ENCODE results near the gene HOXB7. TPM values are rescaled to one million over a fixed set of nuclear protein-coding genes. Genes with fewer than 3 reads are reported as not detected.
A peak's percentile ranks its signal among the peaks of the same experiment; 100 is the strongest.

The HOXB7 gene
- total RNA-seq, 4 donors from 2014 or later, result 0.38 to 0.64 TPM; not detected in 2

DNA sequence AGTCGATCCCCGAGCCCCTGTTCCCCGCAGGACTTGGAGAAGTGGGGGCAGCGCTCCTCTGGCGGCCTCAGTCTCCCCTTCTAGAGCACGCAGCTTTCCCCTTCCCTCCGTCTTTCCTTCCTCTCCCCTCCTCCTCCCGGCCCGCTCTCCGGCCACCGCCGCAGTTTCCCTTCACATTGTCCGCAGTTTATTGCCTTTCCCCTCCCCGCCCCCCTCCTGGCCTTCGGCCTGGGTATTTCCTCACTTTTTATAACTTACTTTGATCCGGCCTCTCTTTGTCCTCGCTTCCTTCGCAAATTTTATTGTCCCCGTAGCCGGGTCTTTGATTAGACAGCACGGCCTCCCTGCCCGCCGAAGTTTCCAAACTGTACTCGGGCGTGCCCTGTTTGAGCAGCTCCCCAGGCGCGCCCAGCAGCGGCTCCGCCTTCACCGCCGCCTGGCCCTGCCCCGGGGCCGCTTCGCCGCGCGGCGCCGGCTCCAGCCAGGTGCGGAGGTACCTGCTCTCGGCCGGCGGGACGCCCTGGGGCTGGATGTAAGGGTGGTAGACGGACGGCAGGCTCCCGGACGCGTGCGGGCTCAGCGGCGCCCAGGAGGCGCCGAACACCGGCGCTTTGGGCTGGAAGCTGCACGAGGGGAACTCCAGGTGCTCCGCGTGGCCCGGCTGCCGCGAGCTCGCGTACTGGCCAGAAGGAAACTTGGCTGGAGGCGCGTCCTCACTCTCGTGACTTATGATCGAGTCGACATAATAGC is 14.9 kb upstream of the HOXB7 start:
- peaks cover 22 to 26% (median 23%) of the 10 kb centered on the region in 3 donors for H3K4me1 ChIP-seq
- peaks cover 33 to 100% (median 76%) of the 10 kb centered on the region in 4 donors for H3K27me3 ChIP-seq
- no peak for DNase-seq
- no peak for TF ChIP-seq POLR2A (IDR thresholded peaks at IDR 0.05)
- TF ChIP-seq, protein P1, sequence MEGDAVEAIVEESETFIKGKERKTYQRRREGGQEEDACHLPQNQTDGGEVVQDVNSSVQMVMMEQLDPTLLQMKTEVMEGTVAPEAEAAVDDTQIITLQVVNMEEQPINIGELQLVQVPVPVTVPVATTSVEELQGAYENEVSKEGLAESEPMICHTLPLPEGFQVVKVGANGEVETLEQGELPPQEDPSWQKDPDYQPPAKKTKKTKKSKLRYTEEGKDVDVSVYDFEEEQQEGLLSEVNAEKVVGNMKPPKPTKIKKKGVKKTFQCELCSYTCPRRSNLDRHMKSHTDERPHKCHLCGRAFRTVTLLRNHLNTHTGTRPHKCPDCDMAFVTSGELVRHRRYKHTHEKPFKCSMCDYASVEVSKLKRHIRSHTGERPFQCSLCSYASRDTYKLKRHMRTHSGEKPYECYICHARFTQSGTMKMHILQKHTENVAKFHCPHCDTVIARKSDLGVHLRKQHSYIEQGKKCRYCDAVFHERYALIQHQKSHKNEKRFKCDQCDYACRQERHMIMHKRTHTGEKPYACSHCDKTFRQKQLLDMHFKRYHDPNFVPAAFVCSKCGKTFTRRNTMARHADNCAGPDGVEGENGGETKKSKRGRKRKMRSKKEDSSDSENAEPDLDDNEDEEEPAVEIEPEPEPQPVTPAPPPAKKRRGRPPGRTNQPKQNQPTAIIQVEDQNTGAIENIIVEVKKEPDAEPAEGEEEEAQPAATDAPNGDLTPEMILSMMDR (IDR thresholded peaks at IDR 0.05), result no peak
- no peak overlapping the region for H3K27ac ChIP-seq
- H3K4me3 ChIP-seq, result peak overlapping the region in 3 of 4 donors; percentile 3 to 61 (median 35)
- intact Hi-C loops (cut with DNase I), result no loop called here
- no peaks in the 10 kb centered on the region for H3K36me3 ChIP-seq
- H3K9me3 ChIP-seq, result no peaks in the 10 kb centered on the region
- 0 to 5% methylated on average over 14 to 26 of the region's 69 CpGs for WGBS, 2 donors

DNA sequence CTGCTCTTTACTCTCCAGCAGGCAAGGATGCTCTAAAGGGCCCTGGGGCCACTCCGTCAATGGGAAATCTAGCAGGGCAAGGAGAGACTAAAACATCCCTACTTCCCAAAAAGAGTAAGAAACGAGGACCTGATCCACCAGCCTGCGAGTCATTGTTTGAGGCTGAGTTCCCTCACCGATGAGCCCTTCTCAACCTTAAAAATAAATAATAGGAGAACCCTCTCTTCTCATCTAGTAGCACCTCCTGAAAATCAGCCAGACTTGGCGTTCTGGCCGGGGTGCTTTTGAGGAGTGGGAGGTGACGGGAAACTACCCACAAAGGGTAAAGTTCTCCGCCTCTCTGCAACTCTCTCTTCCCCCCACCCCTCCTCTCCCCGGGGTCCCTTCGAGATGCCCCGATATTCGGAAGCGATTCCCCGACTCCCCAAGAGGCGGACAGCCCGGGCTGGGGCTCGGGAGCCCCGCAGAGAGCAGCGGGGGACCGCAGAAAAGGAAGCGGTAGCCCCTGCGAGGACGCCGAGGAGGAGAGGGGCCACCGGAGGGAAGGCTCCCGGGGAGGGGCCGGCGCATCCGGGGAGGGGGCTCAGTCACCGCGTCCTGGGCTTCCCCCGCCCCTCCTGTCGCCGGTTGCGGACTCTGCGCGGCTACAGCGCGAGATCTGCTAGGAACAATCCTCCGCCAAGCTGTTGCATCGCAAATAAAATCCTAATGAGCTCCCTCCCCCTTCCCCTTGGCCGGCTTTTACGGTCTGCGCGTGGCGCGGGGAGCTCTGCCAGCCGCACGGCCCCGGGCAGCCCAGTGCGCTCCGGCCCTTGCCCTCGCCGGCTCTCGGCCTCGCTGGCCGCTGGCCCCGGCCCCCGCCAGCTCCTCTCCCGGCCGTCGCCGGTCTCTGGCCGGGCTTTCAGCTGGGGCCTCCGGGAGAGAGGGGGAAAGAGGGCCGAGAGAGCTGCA is 14.0 kb upstream of the HOXB7 start:
- no peak for DNase-seq
- Histone ChIP-seq H3K27me3 (peaks cover 42 to 100% (median 78%) of the 10 kb centered on the region in 4 donors), H3K27ac (no peak overlapping the region), H3K36me3 (no peaks in the 10 kb centered on the region), H3K4me1 (peaks cover 22 to 26% (median 23%) of the 10 kb centered on the region in 3 donors), H3K9me3 (no peaks in the 10 kb centered on the region), H3K4me3 (peak overlapping the region in 3 of 4 donors; percentile 3 to 61 (median 35))
- intact Hi-C loops (cut with DNase I), result no loop called here
- WGBS, 2 donors, result 4 to 8% methylated on average over 6 to 14 of the region's 66 CpGs
- TF ChIP-seq, protein P1 (IDR thresholded peaks at IDR 0.05), result no peak
- TF ChIP-seq POLR2A (IDR thresholded peaks at IDR 0.05), result no peak

DNA sequence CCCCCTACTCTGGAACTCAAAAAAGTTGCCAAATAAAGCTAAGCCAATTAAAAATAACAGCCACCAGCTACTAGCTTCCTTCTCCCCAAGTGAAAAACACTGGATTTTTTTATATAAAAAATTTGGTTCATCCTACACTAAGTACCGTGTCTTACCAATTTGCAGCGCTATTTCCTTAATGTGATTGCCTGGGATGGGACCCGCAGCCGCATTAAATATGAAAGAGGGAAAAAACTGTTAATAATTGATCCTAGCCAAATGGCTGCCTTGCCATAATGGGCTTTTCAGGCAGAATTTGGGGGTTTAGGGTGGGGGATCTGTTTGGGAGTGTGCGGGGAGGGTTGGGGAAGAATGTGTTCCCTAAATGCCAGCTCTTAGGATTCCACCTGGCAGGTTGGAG is 13.3 kb upstream of the HOXB7 start:
- DNase-seq, result no peak
- H3K27me3 ChIP-seq, result peaks cover 48 to 100% (median 80%) of the 10 kb centered on the region in 4 donors
- intact Hi-C loops (cut with DNase I), result no loop called here
- no peak for TF ChIP-seq POLR2A (IDR thresholded peaks at IDR 0.05)
- TF ChIP-seq, protein P1 (IDR thresholded peaks at IDR 0.05), result no peak
- H3K4me3 ChIP-seq, result no peak overlapping the region
- no peaks in the 10 kb centered on the region for H3K9me3 ChIP-seq
- no peaks in the 10 kb centered on the region for H3K36me3 ChIP-seq
- H3K4me1 ChIP-seq, result peaks cover 22 to 29% (median 23%) of the 10 kb centered on the region in 3 donors
- 22 to 39% methylated on average over 5 of the region's 5 CpGs for WGBS, 2 donors
- no peak overlapping the region for H3K27ac ChIP-seq

DNA sequence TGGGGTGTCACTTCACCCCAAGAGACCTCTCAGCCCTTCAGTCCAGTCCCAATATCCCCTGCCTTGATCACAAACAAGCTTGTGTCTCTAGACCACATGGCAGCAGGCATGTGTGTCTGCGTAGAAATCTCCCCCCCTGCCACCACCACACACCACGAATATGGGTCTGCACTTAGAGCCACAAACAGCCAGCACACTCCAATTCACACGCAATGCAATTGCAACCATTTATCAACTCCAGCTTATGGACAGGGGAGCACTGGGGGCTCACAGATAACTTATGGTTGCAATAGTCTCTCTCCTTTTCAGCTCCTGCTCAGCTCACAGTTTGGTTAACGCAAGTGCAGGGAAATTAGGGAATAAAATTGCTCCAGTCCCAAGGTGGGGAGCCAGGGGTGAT is 12.8 kb upstream of the HOXB7 start:
- 22 to 38% methylated on average over 3 to 4 of the region's 4 CpGs for WGBS, 2 donors
- DNase-seq, result no peak
- Histone ChIP-seq H3K4me3 (no peak overlapping the region), H3K27ac (no peak overlapping the region), H3K27me3 (peaks cover 48 to 100% (median 77%) of the 10 kb centered on the region in 4 donors), H3K9me3 (no peaks in the 10 kb centered on the region), H3K4me1 (peaks cover 22 to 34% (median 23%) of the 10 kb centered on the region in 3 donors), H3K36me3 (no peaks in the 10 kb centered on the region)
- intact Hi-C loops (cut with DNase I), result no loop called here
- TF ChIP-seq POLR2A (IDR thresholded peaks at IDR 0.05), result no peak
- TF ChIP-seq, protein P1 (IDR thresholded peaks at IDR 0.05), result no peak
